ENCODE data around the gene NSD2. TPM values are rescaled to one million over a fixed set of nuclear protein-coding genes. Genes with fewer than 3 reads are reported as not detected.

Gene NSD2
- total and polyA plus RNA-seq, 5 donors from 2014 or later, result 5.9 to 95.8 (median 7.3) TPM

DNA sequence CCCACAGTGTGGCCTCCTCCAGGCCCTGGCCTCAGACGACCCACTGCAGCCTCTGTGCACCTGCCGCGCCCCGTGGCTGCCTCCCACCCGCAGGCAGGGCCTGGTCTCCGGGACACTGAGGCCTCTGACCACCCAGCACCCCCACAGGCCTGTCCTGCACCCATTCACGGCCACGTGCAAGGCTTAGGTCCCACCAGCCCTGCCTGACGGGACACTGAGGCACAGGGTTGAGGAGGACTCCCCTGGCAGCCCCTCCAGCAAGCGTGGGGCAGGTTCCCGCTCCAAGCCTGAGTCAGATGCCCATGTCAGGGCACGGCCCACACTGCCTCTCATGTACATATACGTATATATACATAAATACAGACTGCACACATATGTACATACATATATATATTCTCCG is 114.1 kb downstream of the NSD2 start:
- no peak overlapping the region for H3K27ac ChIP-seq (ENCODE audit: insufficient read depth, low read length, poor library complexity, severe bottlenecking)
- Mint-ChIP-seq H3K36me3 (peaks cover 17% of the 10 kb centered on the region), H3K27me3 (no peaks in the 10 kb centered on the region), H3K9me3 (no peaks in the 10 kb centered on the region), H3K27ac (no peak overlapping the region), H3K4me3 (no peak overlapping the region), H3K4me1 (peaks cover 0 to 3% (median 0%) of the 10 kb centered on the region in 4 donors)
- no peaks in the 10 kb centered on the region for H3K9me3 ChIP-seq (ENCODE audit: control insufficient read depth in 2 of 2, low read length in 2 of 2)
- H3K27me3 ChIP-seq (ENCODE audit: control insufficient read depth, insufficient read depth, low read length), result no peaks in the 10 kb centered on the region
- no peak for ATAC-seq (ENCODE audit: low read depth in 2 of 2)
- peaks cover 79% of the 10 kb centered on the region for H3K36me3 ChIP-seq (ENCODE audit: control insufficient read depth, insufficient read depth, low read length)
- no peak overlapping the region for H3K4me3 ChIP-seq (ENCODE audit: low read depth, low read length)
- no peaks in the 10 kb centered on the region for H3K4me1 ChIP-seq (ENCODE audit: control insufficient read depth, insufficient read depth, low read length, poor library complexity, severe bottlenecking)
- DNase-seq, result no peak

DNA sequence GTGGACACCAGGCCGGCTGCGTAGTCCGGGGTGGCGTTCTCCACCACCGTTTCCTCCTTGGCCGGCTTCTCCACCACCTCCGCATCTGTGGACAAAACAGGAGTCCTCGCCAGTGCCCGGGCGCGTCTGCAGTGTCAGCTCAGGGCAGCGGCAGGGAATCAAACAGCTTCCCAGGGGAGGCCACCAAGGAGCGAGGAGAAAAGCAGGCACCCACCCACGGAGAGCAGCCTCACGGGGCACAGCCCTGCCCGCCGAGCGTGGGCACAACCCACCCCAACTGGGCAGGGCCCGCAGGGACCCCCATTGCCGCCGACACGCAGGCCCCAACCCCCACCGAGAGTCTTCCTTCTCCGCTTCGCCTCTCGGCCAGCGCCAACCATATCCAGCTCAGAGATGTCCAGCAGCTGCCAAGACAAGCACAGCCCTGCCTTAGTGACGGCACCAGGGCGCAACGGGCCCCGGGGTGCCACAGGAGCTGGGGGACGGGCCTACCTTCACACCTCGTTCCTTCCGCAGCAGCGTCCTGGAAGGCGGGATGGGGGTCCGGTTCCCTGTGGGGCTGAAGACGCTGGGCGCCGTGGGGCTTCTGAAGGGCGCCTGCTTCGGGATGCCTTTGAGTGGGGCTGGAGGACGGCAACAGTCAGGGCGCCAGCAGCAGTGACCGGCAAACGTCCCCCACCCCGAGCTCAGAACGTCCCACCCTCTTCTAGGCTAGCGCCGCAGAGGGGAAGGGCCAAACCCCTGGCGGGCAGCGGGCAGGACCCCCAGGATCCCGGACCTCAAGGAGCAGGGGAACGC is 114.8 kb downstream of the NSD2 start:
- H3K36me3 ChIP-seq (ENCODE audit: control insufficient read depth, insufficient read depth, low read length), result peaks cover 75% of the 10 kb centered on the region
- H3K9me3 ChIP-seq (ENCODE audit: control insufficient read depth in 2 of 2, low read length in 2 of 2), result no peaks in the 10 kb centered on the region
- no peaks in the 10 kb centered on the region for H3K9me3 Mint-ChIP-seq
- H3K4me1 ChIP-seq (ENCODE audit: control insufficient read depth, insufficient read depth, low read length, poor library complexity, severe bottlenecking), result no peaks in the 10 kb centered on the region
- H3K27ac Mint-ChIP-seq, result no peak overlapping the region
- no peak overlapping the region for H3K4me3 Mint-ChIP-seq
- DNase-seq, result no peak
- no peak overlapping the region for H3K27ac ChIP-seq (ENCODE audit: insufficient read depth, low read length, poor library complexity, severe bottlenecking)
- no peak overlapping the region for H3K4me3 ChIP-seq (ENCODE audit: low read depth, low read length)
- no peaks in the 10 kb centered on the region for H3K27me3 Mint-ChIP-seq
- peaks cover 17% of the 10 kb centered on the region for H3K36me3 Mint-ChIP-seq
- peaks cover 0 to 3% (median 0%) of the 10 kb centered on the region in 4 donors for H3K4me1 Mint-ChIP-seq
- ATAC-seq (ENCODE audit: low read depth in 2 of 2), result no peak
- H3K27me3 ChIP-seq (ENCODE audit: control insufficient read depth, insufficient read depth, low read length), result no peaks in the 10 kb centered on the region

DNA sequence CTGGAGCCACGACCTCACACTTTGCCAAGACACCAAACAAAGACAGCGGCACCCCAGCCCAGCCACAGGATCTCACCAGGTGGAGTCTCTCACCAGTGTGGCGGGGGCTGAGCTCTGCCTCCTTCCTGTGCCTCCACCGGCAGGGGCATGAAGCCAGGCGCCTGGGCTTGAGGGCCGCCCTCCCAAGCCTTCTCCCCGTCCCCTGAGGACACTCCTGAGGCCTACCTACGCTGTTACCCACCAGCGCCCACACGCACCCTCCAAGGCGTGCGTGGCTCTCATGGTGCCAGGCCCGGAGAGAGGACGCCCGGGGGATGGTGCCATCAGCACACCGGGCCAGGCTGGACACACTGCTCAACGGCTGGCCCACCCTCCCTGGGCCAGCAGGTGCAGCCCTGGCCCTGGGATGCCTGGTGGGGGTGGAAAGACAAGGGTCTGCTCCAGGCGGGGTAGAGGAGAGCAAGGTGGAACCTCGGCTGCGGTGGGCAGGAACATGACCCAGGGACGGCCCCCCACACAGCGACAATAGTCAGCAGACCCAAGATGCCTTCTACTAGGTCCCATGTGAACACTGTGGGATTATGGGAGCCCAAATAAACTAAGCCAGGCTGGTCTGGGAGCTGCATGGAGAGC is 115.5 kb downstream of the NSD2 start:
- Mint-ChIP-seq H3K4me1 (peaks cover 0 to 3% (median 0%) of the 10 kb centered on the region in 4 donors), H3K27ac (no peak overlapping the region), H3K9me3 (no peaks in the 10 kb centered on the region), H3K27me3 (no peaks in the 10 kb centered on the region), H3K36me3 (peaks cover 13% of the 10 kb centered on the region), H3K4me3 (no peak overlapping the region)
- H3K9me3 ChIP-seq (ENCODE audit: control insufficient read depth in 2 of 2, low read length in 2 of 2), result no peaks in the 10 kb centered on the region
- H3K36me3 ChIP-seq (ENCODE audit: control insufficient read depth, insufficient read depth, low read length), result peaks cover 69% of the 10 kb centered on the region
- DNase-seq (no peak), ATAC-seq (ENCODE audit: low read depth in 2 of 2) (no peak)
- no peaks in the 10 kb centered on the region for H3K27me3 ChIP-seq (ENCODE audit: control insufficient read depth, insufficient read depth, low read length)
- H3K4me1 ChIP-seq (ENCODE audit: control insufficient read depth, insufficient read depth, low read length, poor library complexity, severe bottlenecking), result no peaks in the 10 kb centered on the region
- H3K27ac ChIP-seq (ENCODE audit: insufficient read depth, low read length, poor library complexity, severe bottlenecking), result no peak overlapping the region
- H3K4me3 ChIP-seq (ENCODE audit: low read depth, low read length), result no peak overlapping the region

DNA sequence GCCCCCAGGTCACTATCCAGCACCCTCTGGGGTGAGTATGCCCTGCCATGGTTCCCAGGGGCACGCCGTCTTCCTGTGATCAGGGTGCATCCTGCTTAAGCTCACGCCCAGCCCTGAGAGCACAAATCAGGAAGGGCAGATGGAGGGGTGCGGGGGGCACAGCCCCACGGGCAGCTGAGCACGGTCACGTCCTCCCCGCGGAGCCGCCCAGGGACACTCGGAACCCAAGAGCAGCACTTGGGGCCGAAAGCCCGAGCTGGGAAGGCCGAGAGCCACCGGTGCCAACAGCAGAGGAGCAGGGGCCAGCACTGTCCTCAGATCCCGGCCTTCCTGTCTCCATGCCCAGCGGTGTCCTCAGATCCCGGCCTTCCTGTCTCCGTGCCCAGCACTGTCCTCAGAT is 116.1 kb downstream of the NSD2 start:
- DNase-seq (no peak), ATAC-seq (ENCODE audit: low read depth in 2 of 2) (no peak)
- peaks cover 67% of the 10 kb centered on the region for H3K36me3 ChIP-seq (ENCODE audit: control insufficient read depth, insufficient read depth, low read length)
- H3K27ac ChIP-seq (ENCODE audit: insufficient read depth, low read length, poor library complexity, severe bottlenecking), result no peak overlapping the region
- Mint-ChIP-seq H3K4me1 (peaks cover 0 to 3% (median 0%) of the 10 kb centered on the region in 4 donors), H3K27me3 (no peaks in the 10 kb centered on the region), H3K4me3 (no peak overlapping the region), H3K9me3 (no peaks in the 10 kb centered on the region), H3K36me3 (peaks cover 7% of the 10 kb centered on the region), H3K27ac (no peak overlapping the region)
- H3K9me3 ChIP-seq (ENCODE audit: control insufficient read depth in 2 of 2, low read length in 2 of 2), result no peaks in the 10 kb centered on the region
- H3K27me3 ChIP-seq (ENCODE audit: control insufficient read depth, insufficient read depth, low read length), result no peaks in the 10 kb centered on the region
- no peak overlapping the region for H3K4me3 ChIP-seq (ENCODE audit: low read depth, low read length)
- no peaks in the 10 kb centered on the region for H3K4me1 ChIP-seq (ENCODE audit: control insufficient read depth, insufficient read depth, low read length, poor library complexity, severe bottlenecking)

DNA sequence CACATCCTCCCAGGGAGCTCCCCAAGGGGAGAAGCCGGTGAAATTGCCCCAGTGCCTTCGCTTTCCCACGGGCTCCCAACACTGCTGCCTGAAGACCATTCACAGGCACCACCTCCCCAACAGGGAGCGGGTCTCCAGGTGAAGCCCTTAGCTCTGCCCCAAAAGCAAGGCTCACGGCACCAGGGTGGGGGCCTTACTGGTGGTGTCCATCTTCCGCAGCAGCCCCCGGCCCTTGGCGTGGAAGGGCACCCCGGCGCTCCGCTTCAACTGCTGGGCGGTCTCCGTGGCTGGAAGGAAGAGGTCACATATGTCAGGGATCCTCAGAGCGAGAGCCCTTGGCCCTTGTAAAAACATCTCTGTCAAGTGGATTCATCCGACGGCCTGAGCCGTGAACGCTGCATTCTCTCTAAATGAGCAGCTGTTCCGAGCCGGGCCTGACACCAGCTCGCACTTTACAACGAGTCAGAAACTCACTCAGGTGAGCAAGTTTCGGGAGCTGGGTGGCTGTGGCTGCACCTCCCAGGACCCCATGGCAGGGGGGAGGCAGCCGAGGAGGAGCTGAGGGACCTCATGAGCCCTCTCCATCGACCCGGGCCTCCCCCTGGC is 116.6 kb downstream of the NSD2 start:
- peaks cover 4% of the 10 kb centered on the region for H3K36me3 Mint-ChIP-seq
- H3K27ac ChIP-seq (ENCODE audit: insufficient read depth, low read length, poor library complexity, severe bottlenecking), result no peak overlapping the region
- H3K9me3 ChIP-seq (ENCODE audit: control insufficient read depth in 2 of 2, low read length in 2 of 2), result no peaks in the 10 kb centered on the region
- peaks cover 0 to 3% (median 0%) of the 10 kb centered on the region in 4 donors for H3K4me1 Mint-ChIP-seq
- ATAC-seq (ENCODE audit: low read depth in 2 of 2) (no peak), DNase-seq (no peak)
- H3K9me3 Mint-ChIP-seq, result no peaks in the 10 kb centered on the region
- H3K27me3 ChIP-seq (ENCODE audit: control insufficient read depth, insufficient read depth, low read length), result no peaks in the 10 kb centered on the region
- H3K27ac Mint-ChIP-seq, result no peak overlapping the region
- no peaks in the 10 kb centered on the region for H3K27me3 Mint-ChIP-seq
- H3K36me3 ChIP-seq (ENCODE audit: control insufficient read depth, insufficient read depth, low read length), result peaks cover 62% of the 10 kb centered on the region
- no peaks in the 10 kb centered on the region for H3K4me1 ChIP-seq (ENCODE audit: control insufficient read depth, insufficient read depth, low read length, poor library complexity, severe bottlenecking)
- H3K4me3 ChIP-seq (ENCODE audit: low read depth, low read length), result no peak overlapping the region
- H3K4me3 Mint-ChIP-seq, result no peak overlapping the region

DNA sequence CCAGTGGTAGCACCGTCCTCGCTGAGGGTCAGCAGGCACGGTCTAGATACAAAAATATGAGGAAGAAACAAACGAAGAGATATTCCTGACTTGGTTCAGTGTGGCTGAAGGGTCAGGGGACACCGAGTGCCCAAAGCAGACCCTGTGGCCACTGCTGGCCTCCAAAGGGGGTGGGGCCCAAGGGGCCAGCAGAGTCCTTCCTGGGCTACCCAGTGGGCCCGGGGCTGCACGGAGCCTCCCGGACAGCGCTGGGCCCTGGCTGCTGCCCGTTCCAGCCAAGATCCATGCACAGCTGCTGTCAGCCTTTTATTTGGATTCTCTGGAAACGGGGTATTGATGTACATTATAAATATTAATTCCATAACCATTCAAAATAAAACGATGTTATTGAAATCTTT is 117.1 kb downstream of the NSD2 start:
- Histone ChIP-seq H3K36me3 (ENCODE audit: control insufficient read depth, insufficient read depth, low read length) (peaks cover 57% of the 10 kb centered on the region), H3K27me3 (ENCODE audit: control insufficient read depth, insufficient read depth, low read length) (no peaks in the 10 kb centered on the region), H3K4me3 (ENCODE audit: low read depth, low read length) (no peak overlapping the region), H3K4me1 (ENCODE audit: control insufficient read depth, insufficient read depth, low read length, poor library complexity, severe bottlenecking) (no peaks in the 10 kb centered on the region), H3K27ac (ENCODE audit: insufficient read depth, low read length, poor library complexity, severe bottlenecking) (no peak overlapping the region), H3K9me3 (ENCODE audit: control insufficient read depth in 2 of 2, low read length in 2 of 2) (no peaks in the 10 kb centered on the region)
- ATAC-seq (ENCODE audit: low read depth in 2 of 2), result no peak
- H3K4me3 Mint-ChIP-seq, result no peak overlapping the region
- peaks cover 0 to 3% (median 0%) of the 10 kb centered on the region in 4 donors for H3K4me1 Mint-ChIP-seq
- no peak overlapping the region for H3K27ac Mint-ChIP-seq
- H3K27me3 Mint-ChIP-seq, result no peaks in the 10 kb centered on the region
- H3K36me3 Mint-ChIP-seq, result peaks cover 4% of the 10 kb centered on the region
- DNase-seq, result no peak
- no peaks in the 10 kb centered on the region for H3K9me3 Mint-ChIP-seq

DNA sequence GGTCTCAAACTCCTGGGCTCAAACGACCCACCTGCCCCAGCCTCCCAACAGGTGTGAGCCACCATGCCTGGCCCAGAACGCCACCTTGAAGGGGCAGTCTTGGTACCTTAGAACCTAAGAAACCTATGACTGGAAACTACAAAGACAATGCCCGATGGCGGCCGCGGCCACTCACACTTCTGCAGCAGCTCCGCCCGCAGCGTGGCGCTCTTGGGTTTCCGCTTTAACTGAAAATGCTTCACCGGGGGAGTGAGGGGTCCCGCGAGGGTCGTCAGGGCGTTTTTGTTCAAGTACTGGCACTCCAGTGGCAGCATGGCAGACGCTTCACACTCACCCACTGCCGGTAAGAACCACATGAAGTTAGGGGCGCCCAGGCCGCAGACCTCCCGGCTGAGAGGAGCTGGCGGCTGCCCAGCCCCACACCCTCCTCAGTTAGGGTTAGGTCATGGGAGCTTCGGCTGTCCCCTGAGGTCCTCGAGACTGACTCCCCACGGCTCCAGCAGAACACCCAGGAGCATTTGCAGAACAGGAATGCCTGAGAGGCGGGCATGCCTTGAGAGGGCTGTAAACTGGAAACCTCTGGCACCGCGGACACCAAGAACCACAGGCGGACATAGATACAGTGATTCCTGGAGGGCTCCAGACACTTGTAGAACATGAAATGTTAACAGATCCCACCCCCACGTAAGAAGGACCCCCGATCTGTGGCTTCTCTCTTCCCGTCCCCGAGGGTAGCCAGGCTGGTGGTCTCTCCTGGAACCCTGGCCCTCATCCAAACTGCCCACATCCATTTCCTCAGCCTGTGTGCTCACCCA is 118.5 kb downstream of the NSD2 start:
- Histone ChIP-seq H3K36me3 (ENCODE audit: control insufficient read depth, insufficient read depth, low read length) (peaks cover 43% of the 10 kb centered on the region), H3K4me1 (ENCODE audit: control insufficient read depth, insufficient read depth, low read length, poor library complexity, severe bottlenecking) (no peaks in the 10 kb centered on the region), H3K9me3 (ENCODE audit: control insufficient read depth in 2 of 2, low read length in 2 of 2) (no peaks in the 10 kb centered on the region), H3K4me3 (ENCODE audit: low read depth, low read length) (no peak overlapping the region), H3K27me3 (ENCODE audit: control insufficient read depth, insufficient read depth, low read length) (no peaks in the 10 kb centered on the region), H3K27ac (ENCODE audit: insufficient read depth, low read length, poor library complexity, severe bottlenecking) (no peak overlapping the region)
- peaks cover 0 to 3% (median 1%) of the 10 kb centered on the region in 4 donors for H3K4me1 Mint-ChIP-seq
- no peak overlapping the region for H3K4me3 Mint-ChIP-seq
- H3K36me3 Mint-ChIP-seq, result peaks cover 4% of the 10 kb centered on the region
- no peak overlapping the region for H3K27ac Mint-ChIP-seq
- no peaks in the 10 kb centered on the region for H3K9me3 Mint-ChIP-seq
- DNase-seq (no peak), ATAC-seq (ENCODE audit: low read depth in 2 of 2) (no peak)
- H3K27me3 Mint-ChIP-seq, result no peaks in the 10 kb centered on the region

Measured in CD4-positive, CD25-positive, alpha-beta regulatory T cell (primary cell).